Small intestine (tissue), 7 donors: ENCODE data around the gene NR6A1. TPM values are rescaled to one million over a fixed set of nuclear protein-coding genes. Genes with fewer than 3 reads are reported as not detected.

Experiments
- DNase-seq, 2 donors: peaks; one replicate each; pipeline versions ENCODE4 v3.0.0 to v3.0.0-alpha.2; 2013
- FAIRE-seq: peaks from 2 replicates; lab custom pipeline; 2012; peaks lifted over from hg19 to GRCh38; lab: Jason Lieb, UNC
- H3K27ac ChIP-seq, 3 donors: one replicate each; pipeline ENCODE4 v1.5.1; 2013; ENCODE audit warnings: low read length in 2 of 3, mild to moderate bottlenecking in 2 of 3, control low read depth in 1 of 3, inconsistent platforms in 1 of 3, low read depth in 1 of 3, moderate library complexity in 1 of 3
- H3K27me3 ChIP-seq, 3 donors: one replicate each; pipeline ENCODE4 v1.6.1; 2013; ENCODE audit warnings: low read length in 3 of 3, inconsistent platforms in 1 of 3; ENCODE audit not compliant: control insufficient read depth in 3 of 3, insufficient read depth in 3 of 3
- H3K36me3 ChIP-seq, 3 donors: one replicate each; pipeline ENCODE4 v1.6.1; 2013; ENCODE audit warnings: low read length in 3 of 3, inconsistent platforms in 1 of 3, low read depth in 1 of 3, mild to moderate bottlenecking in 1 of 3, moderate library complexity in 1 of 3; ENCODE audit not compliant: control insufficient read depth in 3 of 3, insufficient read depth in 2 of 3
- H3K4me1 ChIP-seq, 3 donors: one replicate each; pipeline ENCODE4 v1.6.1; 2013; ENCODE audit warnings: low read length in 2 of 3, inconsistent platforms in 1 of 3, low read depth in 1 of 3, mild to moderate bottlenecking in 1 of 3, moderate library complexity in 1 of 3; ENCODE audit not compliant: control insufficient read depth in 3 of 3, insufficient read depth in 2 of 3
- H3K4me3 ChIP-seq, 3 donors: one replicate each; pipeline ENCODE4 v1.5.1; 2013; ENCODE audit warnings: low read length in 3 of 3, control low read depth in 1 of 3, inconsistent platforms in 1 of 3, low read depth in 1 of 3, mild to moderate bottlenecking in 1 of 3, moderate library complexity in 1 of 3
- H3K9me3 ChIP-seq, 2 donors: one replicate each; pipeline ENCODE4 v1.6.1; 2013; ENCODE audit warnings: low read depth in 1 of 2, low read length in 1 of 2; ENCODE audit not compliant: control insufficient read depth in 2 of 2, insufficient read depth in 1 of 2
- WGBS, 3 donors: extraction: QIAGEN DNeasy Blood & Tissue Kit; methylation state at CpG; one replicate each; pipeline ENCODE4 v1.1.7; 2013; 5-methylcytosine and 5-hydroxymethylcytosine counted together
- polyA plus RNA-seq, 4 donors: library from polyadenylated mRNA; stranded (reverse) in 3 of 4; unstranded in 1 of 4; fragments of 200-250 nt in 3 of 4; fragments of 120-200 nt in 1 of 4; gene quantifications; one replicate each; pipeline versions ENCODE4 v1.2.1 to v1.2.3, GENCODE V29; 2013
- donor health status: healthy with polysubstance abuse.
- donor health status: control.
- donor health status: control.
- donor health status: Bipolar disorder and iron deficiency.
- donor health status: healthy.

Gene NR6A1
- polyA plus RNA-seq, 4 donors = 2.3 to 6.0 (median 4.0) TPM

- Histone ChIP-seq H3K9me3 (no peaks in the 10 kb centered on the region), H3K4me1 (no peaks in the 10 kb centered on the region), H3K4me3 (no peak overlapping the region), H3K27me3 (no peaks in the 10 kb centered on the region), H3K27ac (no peak overlapping the region), H3K36me3 (no peaks in the 10 kb centered on the region)
- FAIRE-seq = no peak
- no peak for DNase-seq
- WGBS, 3 donors = 83 to 88% (median 87%) methylated on average over 3 of the region's 3 CpGs
Measured at GRCh38 chr9:124761710-124762109, 9.4 kb downstream of the NR6A1 start.

- peaks cover 0 to 2% (median 0%) of the 10 kb centered on the region in 3 donors for H3K4me1 ChIP-seq
- no peak for FAIRE-seq
Measured at GRCh38 chr9:124761196-124761595, 9.9 kb downstream of the NR6A1 start.

GRCh38 chr9:124760719-124761118, 10.4 kb downstream of the NR6A1 start:
- Histone ChIP-seq H3K36me3 (no peaks in the 10 kb centered on the region), H3K9me3 (no peaks in the 10 kb centered on the region), H3K4me1 (peaks cover 0 to 4% (median 0%) of the 10 kb centered on the region in 3 donors), H3K27ac (no peak overlapping the region), H3K27me3 (no peaks in the 10 kb centered on the region), H3K4me3 (no peak overlapping the region)
- 91 to 96% (median 92%) methylated on average over 2 of the region's 2 CpGs for WGBS, 3 donors
- no peak for FAIRE-seq
- no peak for DNase-seq

More at GRCh38 chr9:124761196-124761595, 9.9 kb downstream of the NR6A1 start:
- no peak for DNase-seq
- Histone ChIP-seq H3K4me3 (no peak overlapping the region), H3K27me3 (no peaks in the 10 kb centered on the region), H3K9me3 (no peaks in the 10 kb centered on the region), H3K36me3 (no peaks in the 10 kb centered on the region), H3K27ac (no peak overlapping the region)
- WGBS, 3 donors = 80 to 85% (median 85%) methylated on average over 2 of the region's 2 CpGs

GRCh38 chr9:124759327-124759726, 11.8 kb downstream of the NR6A1 start:
- Histone ChIP-seq H3K9me3 (no peaks in the 10 kb centered on the region), H3K27me3 (no peaks in the 10 kb centered on the region), H3K4me1 (peaks cover 0 to 4% (median 0%) of the 10 kb centered on the region in 3 donors), H3K4me3 (no peak overlapping the region), H3K27ac (no peak overlapping the region), H3K36me3 (no peaks in the 10 kb centered on the region)
- WGBS, 3 donors = 83 to 91% (median 88%) methylated on average over 2 of the region's 2 CpGs
- FAIRE-seq = no peak
- no peak for DNase-seq

GRCh38 chr9:124758691-124759090, 12.4 kb downstream of the NR6A1 start:
- no peaks in the 10 kb centered on the region for H3K27me3 ChIP-seq
- no peak for FAIRE-seq

GRCh38 chr9:124758061-124758460, 13.1 kb downstream of the NR6A1 start:
- no peak for FAIRE-seq

More at GRCh38 chr9:124758691-124759090, 12.4 kb downstream of the NR6A1 start:
- Histone ChIP-seq H3K36me3 (no peaks in the 10 kb centered on the region), H3K27ac (no peak overlapping the region), H3K4me1 (peaks cover 0 to 4% (median 0%) of the 10 kb centered on the region in 3 donors), H3K4me3 (no peak overlapping the region), H3K9me3 (no peaks in the 10 kb centered on the region)
- DNase-seq = no peak

GRCh38 chr9:124757616-124758015, 13.5 kb downstream of the NR6A1 start:
- Histone ChIP-seq H3K4me3 (no peak overlapping the region), H3K27ac (no peak overlapping the region), H3K4me1 (peaks cover 0 to 4% (median 0%) of the 10 kb centered on the region in 3 donors), H3K27me3 (no peaks in the 10 kb centered on the region), H3K36me3 (no peaks in the 10 kb centered on the region), H3K9me3 (no peaks in the 10 kb centered on the region)
- DNase-seq (no peak), FAIRE-seq (no peak)
- 53 to 72% (median 69%) methylated on average over 6 of the region's 6 CpGs for WGBS, 3 donors

More at GRCh38 chr9:124758061-124758460, 13.1 kb downstream of the NR6A1 start:
- no peak overlapping the region for H3K4me3 ChIP-seq
- WGBS, 3 donors = 32 to 47% (median 42%) methylated on average over 3 of the region's 3 CpGs
- no peaks in the 10 kb centered on the region for H3K27me3 ChIP-seq
- H3K27ac ChIP-seq = no peak overlapping the region
- no peak for DNase-seq
- peaks cover 0 to 4% (median 0%) of the 10 kb centered on the region in 3 donors for H3K4me1 ChIP-seq
- H3K9me3 ChIP-seq = no peaks in the 10 kb centered on the region
- H3K36me3 ChIP-seq = no peaks in the 10 kb centered on the region

- Histone ChIP-seq H3K9me3 (no peaks in the 10 kb centered on the region), H3K36me3 (no peaks in the 10 kb centered on the region), H3K4me1 (peaks cover 0 to 4% (median 0%) of the 10 kb centered on the region in 3 donors), H3K27me3 (no peaks in the 10 kb centered on the region), H3K27ac (no peak overlapping the region), H3K4me3 (no peak overlapping the region)
- 46 to 74% (median 64%) methylated on average over 2 of the region's 2 CpGs for WGBS, 3 donors
- FAIRE-seq (no peak), DNase-seq (no peak)
Measured at GRCh38 chr9:124756011-124756410, 15.1 kb downstream of the NR6A1 start.

- WGBS, 3 donors = 44 to 65% (median 53%) methylated on average over 3 of the region's 3 CpGs
- no peaks in the 10 kb centered on the region for H3K9me3 ChIP-seq
- H3K4me3 ChIP-seq = no peak overlapping the region
- no peaks in the 10 kb centered on the region for H3K27me3 ChIP-seq
- H3K4me1 ChIP-seq = peaks cover 0 to 4% (median 0%) of the 10 kb centered on the region in 3 donors
- no peak for FAIRE-seq
- no peaks in the 10 kb centered on the region for H3K36me3 ChIP-seq
- no peak overlapping the region for H3K27ac ChIP-seq
- DNase-seq = no peak
Measured at GRCh38 chr9:124755061-124755460, 16.1 kb downstream of the NR6A1 start.
